Measurements from ENCODE around the gene HOXD9.

Gene HOXD9

DNA sequence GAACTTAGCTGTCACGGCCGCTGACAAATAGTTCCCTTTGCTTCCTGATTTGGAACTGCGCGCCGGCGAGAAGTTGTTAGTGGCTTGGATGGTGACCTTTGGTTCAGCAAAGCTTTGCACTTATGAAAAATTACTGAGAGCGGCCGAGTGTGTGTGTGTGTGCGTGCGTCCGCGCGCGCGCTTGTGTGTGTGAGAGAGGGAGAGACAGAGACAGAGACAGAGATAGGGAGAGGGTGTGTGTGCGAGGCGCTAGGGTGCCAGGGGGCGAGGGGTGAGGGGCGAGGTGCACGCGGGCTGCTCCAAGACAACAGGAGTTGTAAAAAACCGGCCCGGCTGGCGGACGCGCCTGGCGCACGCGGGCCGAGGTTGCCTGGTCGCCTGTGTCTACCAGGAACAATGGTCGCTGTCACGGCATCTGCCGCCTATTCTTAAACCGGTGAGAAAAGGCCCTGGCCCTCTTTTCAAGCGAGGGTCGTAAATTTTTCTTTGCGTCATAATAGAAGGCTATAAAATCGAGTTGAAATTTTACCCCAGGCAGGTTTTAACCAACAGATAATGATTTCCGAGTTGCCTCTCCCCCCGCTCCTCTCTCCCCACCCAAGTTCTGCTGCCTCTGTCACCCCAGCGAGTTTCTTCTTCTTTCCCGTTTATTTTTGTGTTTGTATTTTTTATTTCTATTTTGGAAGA is 35.1 kb downstream of the HOXD9 start:
- DNase-seq, result no peak

DNA sequence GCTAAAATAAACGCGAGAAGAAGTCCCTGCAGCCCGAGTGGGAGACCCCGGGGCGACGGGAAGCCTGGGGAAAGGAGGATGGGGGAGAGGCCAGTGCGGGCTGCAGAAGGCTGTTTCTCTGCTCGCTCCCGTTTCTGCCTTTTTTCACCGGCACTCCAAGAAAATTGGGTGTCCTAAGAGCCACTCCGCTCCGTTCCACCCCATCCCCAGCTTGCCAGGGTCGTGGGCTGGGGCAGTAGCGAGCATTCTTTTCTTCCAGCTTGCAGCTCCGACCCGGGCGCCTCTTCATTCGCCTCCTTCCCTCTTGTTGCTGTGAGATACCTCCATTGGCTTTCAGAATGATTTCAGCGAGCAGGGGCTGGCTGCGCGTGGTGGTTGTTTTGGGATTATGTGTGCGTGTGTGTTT is 35.7 kb downstream of the HOXD9 start:
- no peak for DNase-seq

DNA sequence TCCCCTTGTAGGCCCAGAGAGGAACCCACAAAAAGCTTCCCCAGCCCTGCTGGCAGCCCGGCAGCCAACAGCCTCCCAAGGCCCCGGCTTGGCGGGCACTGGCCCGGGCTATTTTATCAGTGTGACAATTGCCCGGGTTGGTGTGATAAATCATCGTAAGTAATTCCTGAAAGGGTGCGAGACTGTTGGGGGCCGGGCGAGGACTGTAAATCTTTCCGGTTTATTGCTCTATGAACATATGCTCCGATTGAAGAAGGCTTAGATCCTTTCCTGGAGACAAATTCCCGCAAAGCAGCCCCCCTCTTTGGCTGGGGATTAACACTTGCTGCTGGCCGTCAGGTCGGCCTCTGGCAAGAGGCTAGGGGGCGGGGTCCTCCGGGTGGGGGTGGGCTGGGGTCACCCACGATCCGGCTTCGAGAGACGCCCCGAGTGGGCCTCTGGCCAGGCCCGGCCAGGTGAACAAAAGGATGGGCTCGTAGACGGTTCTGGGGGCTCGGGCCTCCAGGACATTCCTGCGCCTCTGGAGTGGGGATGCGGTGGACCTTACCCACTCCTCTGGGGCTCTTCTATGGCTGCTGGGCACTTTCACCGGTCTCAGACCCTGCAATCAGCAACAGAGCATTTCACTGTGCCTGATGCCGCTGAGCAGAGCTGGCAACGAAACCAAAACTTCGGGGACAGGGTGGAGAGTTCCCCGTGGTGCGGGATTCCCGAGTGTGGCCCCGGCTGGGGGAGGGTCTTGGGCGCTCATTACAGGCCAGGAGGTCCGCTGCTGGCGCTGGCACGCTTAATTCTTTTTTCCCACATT is 36.5 kb downstream of the HOXD9 start:
- DNase-seq, result no peak

DNA sequence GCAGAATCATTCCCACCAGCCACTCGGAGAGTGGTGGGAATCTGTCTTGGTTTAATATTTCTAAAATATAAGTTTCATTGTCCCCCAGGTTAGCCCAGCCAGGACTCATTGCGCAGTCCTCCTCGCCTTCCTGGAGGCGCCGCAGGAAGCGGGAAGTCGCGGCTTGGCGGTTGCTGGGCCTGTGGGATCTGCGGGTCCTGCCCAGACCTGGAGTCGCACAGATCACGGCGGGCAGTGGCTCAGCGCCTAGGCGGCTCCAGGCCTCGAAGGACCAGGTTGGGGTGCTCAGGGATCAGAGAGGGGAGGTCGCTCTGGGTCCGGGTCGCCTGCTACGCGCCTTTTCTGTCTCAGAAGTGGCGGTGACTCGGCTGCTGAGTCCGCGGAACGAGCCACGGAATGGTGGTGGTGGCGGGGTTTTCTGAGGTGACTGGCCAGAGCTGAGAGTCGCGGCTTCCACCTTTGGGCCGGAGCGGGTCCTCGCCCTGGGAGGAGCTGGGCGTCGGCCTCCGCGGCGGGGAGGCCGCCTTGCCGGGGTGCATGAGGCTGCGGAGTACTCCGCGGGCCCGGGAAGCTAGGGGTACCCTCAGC is 37.2 kb downstream of the HOXD9 start:
- no peak for DNase-seq

DNA sequence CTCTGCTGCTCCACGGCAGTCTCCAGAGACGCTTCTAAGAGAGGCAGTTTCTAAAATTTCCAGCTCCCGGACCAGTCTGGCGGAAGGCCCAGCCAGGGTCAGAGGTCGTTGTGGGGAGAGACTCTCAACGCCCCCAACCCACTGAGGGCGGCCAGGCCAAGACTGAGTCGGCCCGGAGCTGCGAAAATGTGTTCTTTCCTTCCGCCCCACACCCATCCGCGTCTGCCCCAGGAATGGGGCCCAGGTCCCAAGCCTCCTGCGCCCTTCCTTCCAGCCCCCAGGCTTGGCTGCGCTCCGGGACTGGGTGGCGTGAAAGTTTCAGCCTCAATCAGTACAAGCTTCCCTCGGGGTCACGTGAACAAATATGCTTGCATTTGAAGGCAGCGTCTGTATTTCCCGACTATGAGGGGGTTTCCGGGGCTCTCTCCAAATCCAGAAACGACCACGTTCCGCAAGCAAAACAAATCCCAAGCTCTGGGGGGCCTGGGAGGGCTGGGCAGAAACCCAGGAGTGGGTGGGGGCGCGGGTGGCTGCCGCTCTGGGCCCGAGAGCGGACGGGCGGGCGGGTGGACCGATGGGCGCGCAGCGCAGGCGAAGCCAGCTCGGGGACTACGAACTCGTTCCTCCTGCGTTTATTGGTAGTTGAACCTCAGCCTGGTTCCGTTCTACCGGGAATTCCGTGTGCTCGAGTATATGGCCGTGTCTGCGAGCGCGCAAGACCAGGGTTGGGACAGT is 37.9 kb downstream of the HOXD9 start:
- no peak for DNase-seq

DNA sequence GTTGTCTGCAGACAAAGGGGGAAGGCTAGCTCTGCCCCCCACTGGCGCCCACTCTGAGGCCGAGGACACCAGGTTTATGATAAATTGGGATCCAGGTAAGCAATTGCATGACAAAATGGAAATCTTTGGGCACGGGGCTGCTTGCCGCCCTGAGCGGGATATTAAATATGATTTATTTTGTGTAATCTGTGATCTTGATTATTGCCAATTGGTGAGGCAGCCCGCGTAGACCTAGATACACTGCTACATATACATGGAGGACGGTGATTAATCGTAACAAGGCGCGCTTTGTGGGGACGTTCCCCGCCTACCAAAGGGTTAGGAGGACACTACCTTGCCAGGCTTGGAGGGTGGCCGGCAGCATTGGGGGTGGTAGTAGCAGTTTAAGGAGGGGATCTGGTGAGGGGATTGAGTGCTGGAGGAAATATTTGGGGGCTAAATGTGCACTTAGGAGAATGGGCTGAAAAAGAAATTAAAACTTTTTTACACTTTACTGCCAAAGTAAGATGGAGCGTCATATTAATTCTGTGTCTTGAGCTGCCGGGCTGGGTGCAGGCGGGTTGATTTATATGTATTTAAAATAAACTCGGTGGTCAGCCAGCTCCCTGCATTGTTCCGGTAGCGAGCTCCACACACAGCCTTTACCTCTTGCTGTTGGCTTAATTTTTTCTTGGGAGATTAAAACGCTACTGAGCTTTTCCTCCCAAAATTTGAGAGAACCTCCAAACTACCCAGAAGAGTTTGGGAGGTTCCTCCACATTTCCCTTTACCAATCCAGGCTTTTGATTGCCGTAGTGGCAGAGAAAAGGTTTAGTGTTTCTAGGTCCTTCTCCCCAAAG is 38.7 kb downstream of the HOXD9 start:
- no peak for DNase-seq

DNA sequence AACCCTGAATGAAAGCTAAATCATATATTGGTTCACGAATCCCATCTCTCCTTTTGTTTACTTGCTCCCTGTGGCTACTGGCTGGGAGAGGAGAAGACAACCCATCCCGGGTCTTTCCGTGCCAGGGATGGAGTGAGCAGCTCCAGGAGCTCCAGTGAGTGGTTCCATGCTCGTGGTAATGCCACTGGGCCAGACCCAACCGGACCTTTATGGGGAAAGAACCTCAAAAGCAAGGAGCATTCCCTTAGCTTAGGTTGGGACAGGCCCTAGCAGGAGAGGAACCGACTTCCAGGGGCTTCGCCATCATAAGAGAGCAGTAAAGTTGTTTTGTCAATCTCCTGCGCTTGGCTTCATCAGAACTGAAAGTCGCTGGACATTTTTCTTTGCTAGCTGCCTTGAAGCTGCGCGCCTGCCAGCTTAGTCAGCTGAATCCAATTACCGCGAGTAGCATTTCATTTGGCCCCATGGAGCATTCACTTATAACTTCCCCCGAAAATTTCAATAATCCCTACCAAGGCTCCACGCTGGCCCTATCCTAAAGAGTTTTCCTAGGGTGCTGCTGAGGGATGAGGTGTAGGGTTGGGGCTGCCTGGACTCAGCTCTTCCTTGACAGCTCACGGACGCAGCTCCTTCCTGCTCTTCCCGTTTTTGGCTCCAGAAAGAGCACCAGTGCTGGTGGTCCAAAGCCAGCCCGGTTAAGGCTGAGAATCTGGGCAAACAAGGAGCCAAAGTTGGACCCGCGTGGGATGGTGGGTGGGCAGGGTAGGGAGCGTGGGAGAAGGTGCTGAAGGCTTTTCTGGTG is 39.5 kb downstream of the HOXD9 start:
- DNase-seq, result no peak

DNA sequence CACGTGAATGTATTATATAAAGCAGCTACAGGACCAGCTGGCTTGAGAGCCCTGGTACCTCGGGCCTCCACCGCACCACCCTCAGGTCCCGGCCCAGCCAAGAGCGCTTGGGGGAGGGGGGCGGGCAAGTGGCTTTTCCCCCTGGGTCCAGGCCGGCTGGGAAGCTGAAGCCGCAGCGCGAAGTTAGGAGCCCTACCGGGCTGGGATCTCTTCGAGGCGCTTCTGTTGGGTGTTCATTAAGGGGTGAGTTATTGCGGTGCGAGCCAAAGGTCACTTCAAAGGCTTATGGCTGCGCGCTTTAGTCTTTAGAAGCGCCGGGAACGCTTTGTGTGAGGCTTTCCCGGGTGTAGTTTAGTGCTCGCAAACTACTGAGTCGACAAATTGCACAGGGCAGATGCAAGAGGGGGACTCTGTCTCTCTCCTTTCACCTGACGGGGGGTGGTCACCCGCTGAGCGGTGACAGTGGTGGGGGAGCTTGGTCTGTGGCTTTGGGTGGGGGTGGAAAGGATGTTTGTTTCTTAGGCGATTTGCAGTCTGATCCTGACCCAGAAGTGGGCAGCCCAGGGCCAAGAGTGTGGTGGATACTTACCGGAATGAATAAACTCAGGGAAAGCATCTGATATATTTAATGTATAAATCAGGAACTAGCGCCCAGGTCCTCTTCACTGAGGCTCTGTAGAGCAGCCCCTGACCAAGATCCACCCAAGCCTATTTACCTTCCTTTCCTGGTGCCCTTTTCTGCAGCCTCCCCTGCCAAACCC is 40.6 kb downstream of the HOXD9 start:
- DNase-seq, result no peak

DNA sequence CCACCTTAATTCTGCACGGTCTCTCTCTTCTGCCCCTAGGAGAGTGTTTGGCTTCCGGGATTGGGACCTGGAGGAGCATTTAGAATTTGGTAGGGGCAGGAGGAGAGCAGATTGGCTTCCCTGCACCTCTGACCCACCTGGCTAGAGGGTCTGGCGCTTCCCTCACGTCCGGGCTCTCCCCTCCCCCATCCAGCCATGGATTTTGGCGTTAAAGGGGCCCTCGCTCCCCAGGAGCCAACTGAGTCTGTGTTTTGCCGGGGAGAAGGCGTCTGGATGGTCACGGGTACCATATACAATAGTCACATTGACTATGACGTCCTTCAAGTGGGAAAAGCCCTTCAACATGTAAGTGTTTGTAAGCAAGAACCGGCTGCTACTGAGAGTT is 41.1 kb downstream of the HOXD9 start:
- no peak for DNase-seq

DNA sequence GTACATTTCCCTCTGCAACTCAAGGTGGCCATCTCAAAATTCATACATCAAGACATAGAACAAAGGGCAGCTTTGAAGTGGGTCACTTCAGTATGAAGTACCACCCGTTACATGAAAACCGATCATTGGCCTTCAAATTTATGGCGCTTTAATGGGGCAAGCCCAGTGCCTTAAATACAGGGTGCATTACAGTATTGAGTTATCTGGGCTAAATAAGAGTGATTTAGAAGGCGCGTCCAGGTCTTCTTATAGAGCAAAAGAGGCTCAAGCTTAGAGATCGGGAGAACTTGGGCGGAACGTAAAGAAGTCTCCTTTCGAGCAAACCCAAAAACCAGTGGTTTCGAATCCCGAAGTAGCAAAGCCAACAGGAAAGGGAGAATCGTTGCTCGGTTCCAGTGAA is 41.7 kb downstream of the HOXD9 start:
- no peak for DNase-seq

DNA sequence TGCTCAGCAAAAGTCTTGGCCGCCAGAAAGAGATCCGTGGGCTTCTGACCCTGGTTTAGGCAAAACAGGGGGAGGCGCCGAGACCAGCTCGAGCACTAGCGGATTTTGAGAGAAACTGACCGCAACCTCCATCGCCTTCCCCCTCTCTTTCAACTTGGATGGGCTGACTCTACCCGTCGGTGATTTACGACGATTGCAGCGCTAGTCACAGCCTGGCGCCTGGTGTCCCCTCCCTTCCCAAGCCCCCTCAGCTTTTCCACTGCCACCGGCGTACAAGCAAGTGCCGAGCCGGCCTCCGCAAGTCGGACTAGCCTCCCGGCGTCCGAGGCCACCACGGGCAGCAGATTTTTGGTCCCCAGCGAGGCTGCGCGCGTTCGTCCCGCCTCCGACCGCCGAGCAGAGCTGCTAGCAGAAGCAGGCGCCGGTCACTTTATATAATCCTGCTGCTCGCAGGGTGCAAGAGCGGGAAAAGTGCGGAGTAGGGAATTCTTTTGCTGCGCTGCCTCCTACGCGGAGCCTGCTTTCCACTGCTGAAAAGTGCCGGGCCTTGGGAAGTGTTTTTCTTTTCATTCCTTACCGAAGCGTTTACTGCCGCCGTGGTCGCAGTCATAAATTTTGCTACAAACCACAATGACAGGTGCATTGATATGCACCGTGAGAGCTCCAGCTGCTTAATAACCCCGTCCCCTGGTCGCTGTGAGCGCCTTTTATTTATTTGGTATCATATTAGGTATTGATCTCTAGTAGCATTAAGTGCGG is 42.3 kb downstream of the HOXD9 start:
- no peak for DNase-seq

DNA sequence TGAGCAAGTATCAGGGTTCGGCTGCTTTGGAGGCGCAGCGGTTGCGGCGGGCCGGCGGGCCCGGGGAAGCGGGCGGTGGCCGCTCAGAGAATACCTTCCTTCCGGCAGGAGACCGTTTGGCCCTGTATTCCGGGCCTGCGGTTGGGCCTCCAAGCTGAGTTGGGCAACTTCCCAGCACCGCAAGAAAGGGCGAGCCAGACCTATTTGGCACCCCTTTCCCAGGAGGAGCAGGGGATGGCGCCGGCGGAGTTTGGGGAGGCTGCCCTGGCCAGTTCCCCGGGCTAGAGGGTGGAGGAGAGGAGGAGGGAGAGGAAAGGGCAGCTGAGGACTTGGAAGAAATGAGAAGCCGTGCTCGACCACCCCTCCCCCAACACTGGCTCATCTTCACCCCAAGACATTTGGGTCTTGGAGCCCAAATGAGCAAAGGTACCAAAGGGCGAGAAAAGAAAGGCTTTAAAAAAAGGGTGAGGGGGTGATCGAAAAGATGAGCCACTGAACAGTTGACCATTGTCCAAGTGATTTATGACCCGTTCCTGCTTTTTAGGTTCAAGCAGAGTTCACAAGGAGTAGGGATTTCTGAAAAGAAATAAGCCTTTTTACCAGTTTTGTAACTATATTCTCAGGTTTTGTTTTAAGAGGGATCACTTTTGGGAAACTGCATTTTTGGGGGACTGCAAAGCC is 43.0 kb downstream of the HOXD9 start:
- DNase-seq, result no peak

DNA sequence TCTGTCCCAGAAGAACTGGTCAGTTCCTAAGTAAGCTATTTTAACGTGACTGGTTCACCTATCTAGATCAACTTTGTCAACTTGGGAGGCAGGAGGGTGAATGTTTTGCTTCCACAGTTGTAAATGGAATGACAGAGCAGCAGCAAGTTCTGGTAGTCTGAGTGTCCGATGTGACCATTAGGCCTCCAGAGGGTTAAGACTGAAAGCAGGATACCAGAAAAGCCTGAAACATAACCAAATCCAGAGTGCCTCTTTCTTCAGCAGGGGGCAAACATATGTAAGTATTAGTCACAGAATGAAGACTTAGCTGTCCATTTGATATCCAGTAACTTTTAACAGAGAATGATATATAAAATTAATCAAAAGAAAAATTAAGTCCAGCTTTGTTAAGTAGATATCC is 43.8 kb downstream of the HOXD9 start:
- DNase-seq, result no peak

DNA sequence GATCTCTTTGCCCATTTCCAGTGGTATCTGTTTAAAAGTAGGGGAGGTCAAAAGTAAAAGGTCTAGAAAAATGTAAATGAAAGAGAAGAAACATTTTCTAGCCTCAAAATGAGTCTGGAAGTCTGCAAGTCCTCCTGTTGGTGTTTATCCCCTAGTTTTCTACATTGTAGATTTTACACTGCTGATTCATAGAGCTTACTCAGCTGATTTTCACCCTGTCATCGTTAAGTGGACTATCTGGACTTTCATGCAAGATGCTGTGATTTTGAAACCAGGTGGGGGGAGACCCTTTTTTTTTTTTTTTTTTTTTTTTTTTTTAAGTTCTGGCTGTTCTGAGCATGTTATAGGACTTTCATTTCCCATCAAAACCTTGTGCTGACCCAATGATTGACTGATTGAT is 44.9 kb downstream of the HOXD9 start:
- DNase-seq, result no peak

DNA sequence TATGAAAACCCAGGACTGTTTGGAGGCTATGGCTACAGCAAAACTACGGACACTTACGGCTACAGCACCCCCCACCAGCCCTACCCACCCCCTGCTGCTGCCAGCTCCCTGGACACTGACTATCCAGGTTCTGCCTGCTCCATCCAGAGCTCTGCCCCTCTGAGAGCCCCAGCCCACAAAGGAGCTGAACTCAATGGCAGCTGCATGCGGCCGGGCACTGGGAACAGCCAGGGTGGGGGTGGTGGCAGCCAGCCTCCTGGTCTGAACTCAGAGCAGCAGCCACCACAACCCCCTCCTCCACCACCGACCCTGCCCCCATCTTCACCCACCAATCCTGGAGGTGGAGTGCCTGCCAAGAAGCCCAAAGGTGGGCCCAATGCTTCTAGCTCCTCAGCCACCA is 46.7 kb downstream of the HOXD9 start:
- no peak for DNase-seq

DNA sequence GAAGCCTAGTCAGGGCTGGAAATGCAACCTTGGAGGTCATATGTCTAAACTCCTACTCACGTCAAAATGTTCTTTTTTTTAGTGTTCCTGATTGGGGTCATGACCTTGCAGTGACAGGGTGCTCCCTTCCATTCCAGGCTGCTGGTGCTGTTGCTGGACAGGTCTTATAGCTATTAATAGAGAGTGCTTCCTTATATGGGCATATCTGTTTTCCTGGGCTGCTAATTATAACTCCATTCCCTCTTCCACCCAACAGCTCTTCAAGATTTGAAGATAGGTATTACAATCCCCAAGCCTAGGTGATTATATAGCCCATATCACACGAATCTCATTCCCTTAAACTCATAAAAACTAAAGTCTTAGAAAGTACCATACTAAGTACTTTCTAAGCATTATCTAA is 47.2 kb downstream of the HOXD9 start:
- DNase-seq, result no peak

DNA sequence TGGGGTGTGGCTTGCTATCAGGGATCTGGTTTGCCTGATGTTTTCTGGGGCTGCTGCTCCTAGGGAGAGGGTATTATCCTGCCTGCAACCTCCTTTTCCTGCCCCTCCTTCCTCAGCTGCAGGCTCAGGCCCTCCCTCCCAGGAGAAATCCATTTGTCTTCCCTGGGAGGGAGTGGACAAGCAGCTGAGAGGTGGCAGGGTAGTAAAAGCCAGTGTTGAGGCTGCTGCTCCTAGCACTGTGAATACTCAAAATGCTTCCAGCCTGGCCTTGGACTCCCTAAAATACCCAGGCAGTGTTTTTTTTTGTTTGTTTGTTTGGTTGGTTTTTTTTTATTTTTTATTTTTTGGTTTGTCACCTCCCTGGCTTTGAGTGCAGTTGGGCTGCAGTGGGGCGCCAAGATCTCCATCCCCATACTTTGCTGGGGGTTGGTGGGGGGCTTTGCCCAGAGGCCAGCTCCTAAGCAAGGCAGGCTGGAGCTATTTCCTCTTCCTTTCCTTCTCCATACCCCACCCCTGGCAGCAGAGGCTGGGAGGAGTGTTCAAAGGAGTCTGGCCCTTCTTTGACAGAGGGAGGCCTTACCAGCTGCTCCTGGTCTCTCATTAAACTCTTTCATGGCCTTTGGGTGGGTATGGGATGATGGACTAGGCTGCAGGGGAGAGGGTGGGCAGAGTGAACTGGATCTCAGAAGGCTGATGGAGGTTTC is 48.2 kb downstream of the HOXD9 start:
- no peak for DNase-seq

DNA sequence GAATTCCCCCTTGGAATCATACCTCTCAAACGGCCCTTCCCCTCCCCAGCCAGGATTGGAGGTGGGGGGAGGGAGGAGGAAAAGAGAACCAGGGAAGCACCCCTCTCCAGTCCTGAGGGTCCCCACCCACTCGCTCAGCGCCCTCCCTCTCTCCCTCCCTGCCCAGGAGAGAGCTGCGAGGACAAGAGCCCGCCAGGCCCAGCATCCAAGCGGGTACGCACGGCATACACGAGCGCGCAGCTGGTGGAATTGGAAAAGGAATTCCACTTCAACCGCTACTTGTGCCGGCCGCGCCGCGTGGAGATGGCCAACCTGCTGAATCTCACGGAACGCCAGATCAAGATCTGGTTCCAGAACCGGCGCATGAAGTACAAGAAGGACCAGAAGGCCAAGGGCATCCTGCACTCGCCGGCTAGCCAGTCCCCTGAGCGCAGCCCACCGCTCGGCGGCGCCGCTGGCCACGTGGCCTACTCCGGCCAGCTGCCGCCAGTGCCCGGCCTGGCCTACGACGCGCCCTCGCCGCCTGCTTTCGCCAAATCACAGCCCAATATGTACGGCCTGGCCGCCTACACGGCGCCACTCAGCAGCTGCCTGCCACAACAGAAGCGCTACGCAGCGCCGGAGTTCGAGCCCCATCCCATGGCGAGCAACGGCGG is 49.0 kb downstream of the HOXD9 start:
- DNase-seq, result no peak

All from CD4-positive, alpha-beta T cell treated with Interferon alpha-2 for 1 hour (primary cell).